Keratinocyte (primary cell): Measurements from ENCODE around the gene ALK.

Experiments
- CTCF ChIP-seq, 3 experiments: IDR thresholded peaks in 1 of 3; conservative IDR thresholded peaks in 1 of 3; optimal IDR thresholded peaks in 1 of 3; 2 replicates in 2 of 3; 3 replicates in 1 of 3; pipeline versions ENCODE3 to v1.5.1; 2011; ENCODE audit warnings: low read length in 3 of 3, mild to moderate bottlenecking in 3 of 3, moderate library complexity in 2 of 3, control low read depth in 1 of 3, inconsistent platforms in 1 of 3; ENCODE audit not compliant: insufficient read depth in 2 of 3; ENCODE audit errors: extremely low read depth in 1 of 3
- EZH2 ChIP-seq: IDR thresholded peaks from one replicate; pipeline ENCODE4 v1.6.1; 2012; ENCODE audit warnings: inconsistent platforms, mild to moderate bottlenecking, low read length, moderate library complexity

DNA sequence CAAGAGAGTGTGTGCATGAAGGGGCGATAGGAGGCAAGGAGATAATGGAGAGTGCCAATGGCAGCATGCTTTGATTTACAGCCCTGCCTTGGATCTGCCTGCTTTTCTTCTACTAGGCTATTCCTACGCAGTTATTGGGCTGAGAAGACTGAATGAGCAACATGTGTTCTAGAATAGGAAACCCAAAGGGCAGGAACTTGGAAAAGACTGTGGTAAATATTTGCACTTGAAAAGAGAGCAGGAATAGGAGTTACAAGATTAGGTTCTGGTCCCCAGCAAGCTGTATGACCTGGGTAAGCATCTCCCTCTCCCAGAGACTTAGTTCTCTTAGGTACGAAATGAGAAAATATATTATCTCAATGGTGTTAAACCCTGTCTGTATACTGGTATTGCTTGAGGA, 438.5 kb downstream of the ALK start:
- TF ChIP-seq CTCF (optimal IDR thresholded peaks at IDR 0.05 in 1 of 3, IDR thresholded peaks at IDR 0.05 in 1 of 3, conservative IDR thresholded peaks at IDR 0.05 in 1 of 3; ENCODE audit: extremely low read depth in 1 of 3, insufficient read depth in 2 of 3, low read length in 3 of 3) (no peak), EZH2 (no peak)
